ENCODE measurements around the gene PTPRN2. TPM values are rescaled to one million over a fixed set of nuclear protein-coding genes. Genes with fewer than 3 reads are reported as not detected.

Gene PTPRN2
- total RNA-seq, 1 donor from 2014 or later, result 3.1 TPM

- no peak for DNase-seq
These were observed 612.9 kb downstream of the PTPRN2 start for GRCh38 chr7:157974678-157975230.

DNA sequence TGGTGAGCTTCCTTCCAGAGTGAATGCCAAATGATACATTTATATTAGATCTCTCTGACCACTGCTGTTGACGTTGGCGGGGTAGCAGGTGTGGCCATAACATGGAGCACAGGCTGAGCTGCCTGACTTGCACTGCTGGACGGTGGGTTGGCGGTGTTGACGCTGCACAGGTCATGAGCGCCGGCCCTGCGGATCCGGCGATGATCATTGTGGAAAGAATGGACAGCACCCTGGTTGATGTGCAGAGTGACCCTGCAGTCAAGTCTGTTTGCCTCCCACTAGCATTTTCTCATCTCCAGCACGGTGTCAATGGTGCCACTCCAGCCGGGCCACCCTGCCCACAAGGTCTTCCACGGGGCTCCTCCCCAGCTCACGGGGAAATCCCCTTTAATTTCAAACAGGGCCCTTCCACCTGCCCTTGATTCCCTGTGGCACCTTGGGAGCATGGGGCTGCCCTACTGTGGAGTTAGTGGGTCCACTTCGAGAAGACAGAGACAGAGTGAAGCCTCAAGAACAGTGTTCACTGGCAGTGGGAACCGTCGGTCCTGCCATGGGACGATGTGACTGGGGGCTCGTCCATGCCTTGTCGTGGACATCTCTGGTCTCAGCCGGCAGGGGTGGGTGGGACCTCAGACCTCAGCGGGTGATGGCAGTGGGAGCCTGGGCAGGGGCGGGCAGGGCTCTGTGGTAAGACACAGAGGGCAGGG lies 613.5 kb downstream of the PTPRN2 start:
- DNase-seq, result no peak

- DNase-seq, result no peak
These were observed 614.7 kb downstream of the PTPRN2 start for GRCh38 chr7:157972914-157973313.

- no peak for DNase-seq
These were observed 616.1 kb downstream of the PTPRN2 start for GRCh38 chr7:157971501-157971900.

DNA sequence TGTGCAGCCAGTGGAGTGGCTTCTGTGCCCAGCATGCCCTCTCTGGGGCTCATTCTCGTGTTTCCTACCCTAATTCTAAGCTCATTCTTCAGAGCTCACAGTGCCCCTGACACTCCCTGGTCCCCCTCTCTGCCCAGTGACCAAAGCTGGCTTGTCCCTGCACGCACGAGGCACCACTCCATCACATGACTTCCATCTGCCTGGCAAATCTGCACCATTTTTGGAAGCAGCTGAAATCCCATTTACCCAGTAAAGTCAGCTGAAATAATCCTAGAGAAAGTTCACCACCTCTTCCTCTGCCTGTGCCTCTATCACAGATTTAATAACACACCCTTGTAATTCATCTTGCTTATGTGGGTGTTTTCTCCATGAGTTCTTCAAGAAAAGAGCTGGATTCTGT lies 616.9 kb downstream of the PTPRN2 start:
- DNase-seq, result no peak

DNA sequence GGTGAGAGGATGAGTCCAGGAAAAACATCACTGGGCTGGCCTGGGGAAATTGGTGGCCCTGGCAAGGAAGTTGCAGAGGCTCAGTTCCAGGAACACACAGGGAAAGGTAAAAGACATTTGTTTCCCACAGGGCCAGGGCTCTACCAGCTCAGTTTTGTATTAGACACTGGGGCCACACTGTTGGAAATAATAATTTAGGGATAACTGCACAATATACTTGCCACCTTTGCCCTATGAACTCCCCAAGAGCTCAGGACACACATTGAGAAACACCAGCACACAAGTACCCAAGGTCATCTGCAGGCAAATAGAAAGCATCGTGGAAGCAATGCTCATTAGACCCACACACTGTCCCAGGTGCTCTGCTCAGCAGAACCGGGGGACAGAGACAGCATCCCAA lies 617.6 kb downstream of the PTPRN2 start:
- no peak for DNase-seq

DNA sequence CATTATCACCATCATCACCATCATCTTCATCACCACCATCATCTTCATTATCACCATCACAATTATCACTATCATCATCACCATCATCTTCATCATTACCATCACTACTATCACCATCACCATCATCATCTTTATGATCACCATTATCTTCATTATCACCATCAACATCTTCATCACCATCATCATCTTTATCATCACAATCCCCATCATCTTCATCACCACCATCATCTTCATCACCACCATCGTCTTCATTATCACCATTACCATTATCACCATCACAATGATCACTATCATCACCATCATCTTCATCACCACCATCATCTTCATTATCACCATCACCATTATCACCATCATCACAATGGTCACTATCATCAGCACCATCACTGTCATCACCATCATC lies 621.1 kb downstream of the PTPRN2 start:
- DNase-seq, result no peak

- DNase-seq, result no peak
These were observed 623.1 kb downstream of the PTPRN2 start for GRCh38 chr7:157964521-157964920.

- DNase-seq, result no peak
These were observed 623.6 kb downstream of the PTPRN2 start for GRCh38 chr7:157964016-157964415.

GRCh38 chr7:157963526-157963925 lies 624.1 kb downstream of the PTPRN2 start:
- DNase-seq, result no peak

- no peak for DNase-seq
These were observed 624.9 kb downstream of the PTPRN2 start for GRCh38 chr7:157962458-157963306.

GRCh38 chr7:157961731-157962457 lies 625.7 kb downstream of the PTPRN2 start:
- DNase-seq, result no peak

- no peak for DNase-seq
These were observed 632.1 kb downstream of the PTPRN2 start for GRCh38 chr7:157955348-157955999.

DNA sequence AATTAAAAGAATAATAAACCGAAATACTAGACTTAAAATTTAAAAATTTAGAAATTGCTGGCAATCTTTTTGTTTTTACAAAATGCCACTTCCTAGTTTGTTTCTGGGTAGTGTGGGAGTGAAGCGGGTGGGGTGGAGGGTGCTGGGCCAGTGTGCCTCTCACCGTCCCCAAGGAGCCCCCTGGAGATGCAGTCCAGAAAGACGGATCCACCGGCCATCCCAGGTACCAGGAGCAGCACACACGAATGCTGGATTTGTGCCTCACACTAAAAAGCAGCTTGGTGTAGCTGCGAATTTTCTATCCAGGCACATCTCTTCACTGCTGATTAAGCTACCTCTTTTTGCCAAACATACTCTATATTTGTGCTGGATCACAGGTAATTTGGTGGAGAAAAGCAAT lies 632.7 kb downstream of the PTPRN2 start:
- DNase-seq, result no peak

DNA sequence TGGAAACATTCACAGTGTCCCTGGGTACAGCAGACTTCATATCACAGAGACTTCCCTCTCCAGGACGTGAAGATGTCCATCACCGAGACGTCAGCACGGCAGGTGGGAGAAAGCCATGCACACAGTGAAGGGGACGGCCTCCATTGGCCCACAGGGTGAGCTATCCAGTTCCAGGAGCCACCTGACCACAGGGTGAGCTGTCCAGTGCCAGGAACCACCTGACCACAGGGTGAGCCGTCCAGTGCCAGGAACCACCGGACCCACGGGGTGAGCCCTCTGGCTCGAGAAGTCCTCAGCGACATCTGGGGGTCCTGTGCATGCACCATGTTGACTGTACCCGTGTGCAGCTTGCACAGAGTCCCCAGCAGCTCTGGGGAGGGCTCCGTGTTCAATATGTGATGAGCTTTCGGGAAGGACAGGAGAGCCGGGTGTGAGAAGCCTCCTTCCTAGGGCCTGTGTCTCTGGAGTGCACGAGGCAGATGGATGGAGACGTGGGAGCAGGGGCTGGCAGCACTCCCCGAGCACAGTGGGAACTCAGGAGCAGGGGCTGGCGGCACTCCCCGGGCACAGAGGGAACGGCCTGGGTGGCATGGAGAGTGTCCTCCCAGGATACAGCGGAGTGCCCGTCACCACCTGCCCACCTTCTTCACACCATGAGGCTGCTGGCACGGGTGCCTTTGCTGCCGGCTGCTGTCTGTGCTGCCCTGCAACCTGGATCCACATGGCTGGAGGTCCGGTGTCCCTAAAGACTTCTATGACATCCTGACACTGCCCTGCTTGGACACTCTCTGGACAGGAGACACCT lies 634.6 kb downstream of the PTPRN2 start:
- no peak for DNase-seq

DNA sequence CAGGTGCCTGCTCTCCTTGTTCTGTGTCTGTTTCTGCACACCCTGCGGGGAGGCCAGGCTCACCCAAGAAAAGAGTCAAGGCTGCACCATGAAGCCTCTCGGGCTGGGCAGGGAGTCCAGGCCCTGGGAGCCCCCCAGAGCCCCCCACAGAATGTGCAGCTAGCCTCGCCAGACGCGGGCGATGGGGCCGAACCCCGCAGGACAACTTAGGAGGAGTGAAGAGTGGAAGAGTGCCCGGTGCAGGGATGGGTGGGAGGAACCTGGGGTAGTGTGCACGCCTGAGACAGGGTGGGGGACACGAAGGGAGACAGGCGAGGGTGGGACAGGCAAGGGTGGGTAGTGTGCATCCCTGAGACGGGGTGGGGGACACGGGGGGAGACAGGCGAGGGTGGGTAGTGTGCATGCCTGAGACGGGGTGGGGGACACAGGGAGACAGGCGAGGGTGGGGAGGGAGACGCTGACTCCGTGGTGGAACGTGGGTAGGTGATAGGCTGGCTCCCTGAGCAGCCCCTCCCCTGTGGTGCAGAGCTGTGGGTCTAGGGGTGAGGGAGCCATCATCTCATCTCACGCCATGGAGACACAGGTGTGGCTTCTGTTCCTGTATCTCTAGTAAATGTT lies 635.5 kb downstream of the PTPRN2 start:
- DNase-seq, result no peak

GRCh38 chr7:157951300-157952049 lies 636.1 kb downstream of the PTPRN2 start:
- no peak for DNase-seq

DNA sequence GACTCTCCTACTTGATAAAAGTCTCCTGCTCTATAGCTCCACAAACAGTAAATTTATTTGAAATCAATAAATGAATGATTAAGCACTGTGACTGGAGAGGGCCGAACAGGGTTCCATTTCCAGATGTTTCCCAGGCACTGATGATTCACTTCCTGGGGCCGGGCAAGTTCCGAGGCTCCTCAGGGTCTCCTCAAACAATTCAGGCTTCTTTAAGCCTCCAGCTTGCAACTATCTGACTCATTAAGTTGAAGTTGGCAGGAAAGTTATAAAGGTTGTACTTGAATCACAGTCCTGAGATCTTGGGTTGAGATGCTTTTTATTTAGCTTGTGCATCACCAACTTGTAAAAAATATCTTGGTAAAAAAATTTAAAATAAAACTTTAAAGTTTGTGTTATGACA lies 637.9 kb downstream of the PTPRN2 start:
- no peak for DNase-seq

DNA sequence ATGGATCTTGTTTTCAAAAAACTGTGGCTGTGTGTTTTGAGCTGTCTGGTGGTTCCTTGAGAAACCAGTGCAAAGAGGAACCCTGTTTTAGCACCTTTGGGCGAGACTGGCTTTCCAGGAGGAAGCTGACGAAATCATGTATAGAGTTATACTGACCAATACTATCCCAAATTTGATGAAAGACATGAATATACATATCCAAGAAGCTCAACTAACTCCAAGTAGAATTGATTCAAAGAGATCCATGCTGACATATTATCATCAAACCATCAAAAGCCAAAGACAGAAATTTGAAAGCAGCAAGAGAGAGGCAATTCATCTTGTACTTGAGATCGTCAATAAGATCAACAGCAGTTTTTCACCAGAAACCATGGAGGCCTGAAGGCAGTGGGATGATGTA lies 640.1 kb downstream of the PTPRN2 start:
- DNase-seq, result no peak
